Femur (tissue), 1 donor: Measurements from ENCODE around the gene ZFYVE28.

ENCODE experiments used
- DNase-seq: peaks from one replicate; pipeline ENCODE4 v3.0.0-alpha.2; 2017

Gene ZFYVE28

DNA sequence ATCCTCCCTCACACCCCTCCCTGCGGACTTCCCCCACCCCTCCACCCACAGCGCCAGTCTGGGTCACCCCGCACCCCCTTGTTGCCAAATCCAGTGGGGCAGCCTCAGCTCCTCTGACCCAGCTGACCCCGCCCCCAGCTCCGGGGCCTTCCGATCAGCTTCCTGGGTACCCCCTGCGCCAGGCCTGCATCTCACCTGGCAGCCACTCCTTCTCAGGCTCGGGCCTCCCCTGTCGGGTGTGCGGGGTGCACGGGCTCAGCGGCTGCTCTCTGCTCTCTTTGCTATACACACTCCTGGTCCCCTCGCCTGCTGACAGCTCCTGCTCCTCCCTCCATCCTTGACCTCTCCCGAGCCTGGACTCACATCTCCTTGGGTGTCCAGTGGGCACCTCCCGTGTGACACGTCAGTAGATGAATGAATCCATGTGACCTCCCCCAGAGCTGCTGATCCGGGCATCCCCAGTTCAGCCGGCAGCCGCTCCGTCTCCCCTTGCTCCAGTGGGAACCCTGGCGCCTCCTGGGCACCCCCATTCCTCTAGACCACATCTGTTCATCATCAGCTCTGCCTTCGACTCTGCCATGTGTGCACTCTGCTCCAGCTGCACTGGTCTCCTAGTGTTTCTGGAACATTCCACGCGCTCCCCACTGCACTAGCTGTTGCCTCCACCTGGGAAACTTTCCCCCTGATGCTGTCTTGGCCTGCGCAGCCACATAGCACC lies 10.2 kb upstream of the ZFYVE28 start:
- no peak for DNase-seq

DNA sequence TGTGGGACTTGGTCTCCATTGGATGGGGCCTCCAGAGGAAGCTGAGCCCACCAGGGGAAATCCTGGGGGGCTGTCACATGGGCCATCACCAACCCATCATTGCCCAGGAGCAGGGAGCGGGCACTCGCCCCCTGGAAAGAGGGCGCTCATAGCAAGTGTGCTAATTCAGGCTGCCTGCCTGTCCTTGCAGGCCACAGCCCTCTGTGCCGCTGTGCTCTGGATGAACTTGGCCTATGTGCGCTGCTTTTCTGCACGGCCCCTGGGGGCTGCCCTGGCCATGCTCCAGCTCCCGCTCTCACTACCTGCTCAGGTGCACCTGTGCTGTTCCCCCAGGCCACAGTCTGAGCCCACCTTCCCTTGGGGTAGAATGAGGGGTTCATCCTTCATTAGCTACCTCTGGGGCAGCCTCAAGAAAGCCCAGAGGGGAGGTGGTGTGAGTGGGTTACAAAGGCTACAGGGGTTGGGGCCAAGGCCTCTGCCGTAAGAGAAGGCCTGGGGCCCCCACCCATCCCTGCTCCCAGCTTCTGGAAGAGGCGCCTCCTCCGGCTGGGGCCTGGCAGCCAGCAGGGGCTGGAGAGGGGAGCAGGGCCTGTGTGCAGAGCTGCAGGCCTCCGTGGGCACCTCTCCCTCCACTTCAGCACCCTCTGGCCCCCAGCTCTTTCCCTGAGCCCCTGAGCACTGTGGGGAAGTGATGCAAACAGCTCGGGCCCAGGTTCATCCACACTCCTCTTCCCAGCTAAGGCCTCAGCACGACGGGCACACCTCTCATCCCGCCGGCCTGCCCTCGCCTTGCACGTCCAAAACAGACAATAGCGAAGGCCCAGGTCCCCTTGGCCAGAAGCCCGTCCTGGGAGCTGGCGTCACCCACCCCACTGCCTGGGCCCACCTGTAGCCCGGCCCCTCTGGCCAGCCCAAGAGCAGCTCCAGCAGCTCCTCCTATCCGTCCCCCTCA lies 9.2 kb upstream of the ZFYVE28 start:
- no peak for DNase-seq

DNA sequence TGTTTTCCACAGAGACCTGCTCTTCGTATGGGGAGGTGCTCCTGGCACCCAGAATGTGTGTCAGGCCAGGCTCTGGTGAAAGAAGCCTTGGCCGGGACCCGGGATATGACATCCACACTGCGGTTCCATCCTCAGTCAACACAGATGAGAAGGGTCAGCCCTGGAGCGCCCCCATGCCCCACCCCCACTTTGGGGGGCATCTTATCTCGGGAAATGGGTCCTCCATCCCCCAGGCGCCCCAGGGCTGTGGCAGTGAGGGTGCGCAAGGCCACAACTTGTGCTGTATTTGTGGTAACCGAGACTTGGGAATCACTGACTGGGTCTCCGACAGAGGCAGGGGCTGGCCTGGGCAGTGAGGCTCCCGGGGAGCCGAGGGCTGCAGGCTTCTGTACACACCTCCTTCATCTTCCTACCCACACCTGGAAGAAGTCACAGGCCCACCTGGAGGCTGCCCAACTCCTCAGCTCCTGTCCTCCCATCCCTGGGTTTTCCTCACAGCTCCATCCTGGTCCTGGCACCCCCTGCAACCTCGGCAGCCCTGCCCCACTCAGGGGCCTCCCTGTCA lies 8.3 kb upstream of the ZFYVE28 start:
- DNase-seq = no peak

DNA sequence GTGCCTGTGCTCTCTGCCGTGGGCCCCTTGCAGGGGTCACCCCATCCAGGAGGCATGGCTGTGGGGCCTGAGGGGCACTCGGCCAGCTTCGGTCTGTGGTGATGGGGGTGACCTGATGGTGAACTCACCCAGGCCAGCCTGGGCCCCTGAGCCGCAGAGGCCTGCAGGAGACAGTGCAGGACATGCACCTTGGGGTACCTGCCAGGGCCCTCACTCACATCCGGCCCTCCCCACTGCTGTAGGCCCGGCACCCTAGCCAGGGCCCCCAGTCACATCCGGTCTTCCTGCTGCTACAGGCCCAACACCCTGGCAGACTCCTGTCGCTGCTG lies 7.6 kb upstream of the ZFYVE28 start:
- no peak for DNase-seq

DNA sequence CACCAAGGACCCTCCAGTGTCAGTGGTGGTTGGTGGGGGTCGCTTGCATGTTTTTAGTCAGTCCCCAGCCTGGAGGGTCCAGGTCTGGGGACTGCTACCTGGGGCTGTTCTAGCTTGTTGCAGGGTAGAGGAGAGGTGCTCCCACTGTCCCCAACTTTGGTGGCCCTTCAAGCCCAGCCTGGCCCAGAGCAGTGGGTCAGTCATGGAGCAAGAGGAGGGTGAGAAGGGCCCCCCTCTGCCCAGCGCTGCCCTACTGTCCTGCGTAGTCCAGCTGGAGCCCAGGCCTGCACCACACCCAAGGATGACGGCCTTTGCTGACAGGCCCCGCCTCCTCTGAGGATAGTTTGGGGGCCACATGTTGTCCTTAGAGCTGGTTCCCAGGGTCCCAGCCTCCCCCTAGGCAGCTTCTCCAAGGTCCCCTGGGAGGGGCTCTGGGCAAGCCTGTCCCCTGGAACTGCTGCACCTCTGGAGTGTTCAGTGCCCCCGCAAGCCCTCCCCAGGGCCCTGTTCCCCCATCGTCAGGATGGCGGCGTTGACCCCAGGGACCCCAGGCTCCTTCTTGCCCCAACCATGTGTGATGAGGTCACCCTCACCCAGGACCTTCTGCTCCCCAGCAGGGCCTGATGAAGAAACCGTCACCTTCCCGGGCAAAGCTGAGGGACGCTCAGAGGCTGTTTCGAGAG lies 7.1 kb upstream of the ZFYVE28 start:
- no peak for DNase-seq

DNA sequence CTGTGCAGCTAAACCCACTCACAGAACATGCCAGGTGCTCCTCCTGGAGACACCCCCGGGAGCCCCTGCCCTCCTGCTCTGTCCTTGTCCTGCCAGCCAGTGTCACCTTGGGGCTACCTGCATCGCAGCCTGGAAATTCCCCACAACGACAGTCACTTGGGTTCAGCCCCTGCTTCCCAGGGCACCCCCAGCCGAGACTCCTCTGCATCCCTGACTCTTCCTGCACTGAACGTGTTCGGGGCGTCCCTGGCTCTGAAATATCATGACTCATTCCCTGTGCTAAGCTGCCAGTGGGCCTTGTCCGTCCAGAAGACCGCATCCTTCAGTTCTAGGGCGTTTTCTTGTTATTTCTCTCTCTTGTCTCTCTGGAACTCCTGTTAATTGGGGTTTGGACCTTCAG lies 6.1 kb upstream of the ZFYVE28 start:
- no peak for DNase-seq

DNA sequence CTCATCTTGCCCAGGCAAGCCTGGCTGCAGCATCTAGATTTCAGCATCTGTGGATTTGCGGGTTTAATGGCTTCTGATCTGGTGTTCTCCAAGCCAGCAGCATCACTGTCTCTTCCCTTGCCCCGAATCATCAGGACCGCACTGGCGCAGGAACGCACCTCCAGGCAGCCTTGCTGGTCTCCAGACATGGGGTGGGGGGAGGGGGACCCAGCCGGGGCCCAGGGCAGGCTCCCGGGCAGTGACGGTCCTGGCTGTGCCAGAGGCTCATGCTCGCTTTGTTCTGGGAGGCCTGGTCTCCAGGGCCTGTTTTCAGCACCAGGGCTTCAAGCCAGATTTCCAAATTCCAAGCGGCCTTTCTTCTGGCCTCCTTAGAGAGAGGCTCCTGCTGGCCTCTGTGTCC lies 5.2 kb upstream of the ZFYVE28 start:
- DNase-seq = no peak

DNA sequence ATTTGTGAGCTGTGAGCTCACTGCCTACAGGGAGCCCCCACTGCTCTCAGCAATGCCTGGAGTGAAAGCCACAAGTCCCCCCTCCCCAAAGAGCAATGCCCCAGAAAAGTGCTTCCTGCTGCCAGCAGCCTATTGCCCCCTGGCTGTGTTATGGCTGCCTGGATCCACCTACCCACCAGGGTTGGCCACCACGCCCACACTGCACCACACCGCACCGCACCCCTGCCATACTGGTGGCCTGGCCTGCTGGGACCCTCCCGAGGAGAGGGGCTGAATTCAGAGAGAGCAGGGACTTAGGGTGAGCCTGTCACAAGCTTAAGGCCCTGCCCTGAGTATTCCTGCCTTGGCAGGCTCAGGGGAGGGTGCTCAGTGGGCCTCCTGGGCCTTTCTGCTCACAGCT lies 4.6 kb upstream of the ZFYVE28 start:
- DNase-seq = no peak

DNA sequence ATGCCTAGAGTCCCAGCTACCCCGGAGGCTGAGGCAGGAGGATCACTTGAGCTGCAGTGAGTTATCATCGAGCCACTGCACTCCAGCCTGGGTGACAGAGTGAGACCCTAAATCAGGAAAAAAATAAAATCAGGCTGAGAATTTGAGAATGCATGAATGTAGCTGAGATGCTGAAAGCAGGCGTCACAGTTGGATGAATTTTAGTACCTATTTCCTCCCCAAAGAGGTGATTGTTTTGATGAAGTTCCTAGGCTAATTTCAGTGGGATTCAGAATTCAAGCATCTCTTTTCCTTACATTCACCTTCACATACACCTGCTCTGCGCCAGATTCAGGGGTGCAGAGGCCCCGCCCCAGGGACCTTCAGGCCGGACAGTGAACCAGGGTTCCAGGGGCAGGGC lies 3.5 kb upstream of the ZFYVE28 start:
- no peak for DNase-seq

DNA sequence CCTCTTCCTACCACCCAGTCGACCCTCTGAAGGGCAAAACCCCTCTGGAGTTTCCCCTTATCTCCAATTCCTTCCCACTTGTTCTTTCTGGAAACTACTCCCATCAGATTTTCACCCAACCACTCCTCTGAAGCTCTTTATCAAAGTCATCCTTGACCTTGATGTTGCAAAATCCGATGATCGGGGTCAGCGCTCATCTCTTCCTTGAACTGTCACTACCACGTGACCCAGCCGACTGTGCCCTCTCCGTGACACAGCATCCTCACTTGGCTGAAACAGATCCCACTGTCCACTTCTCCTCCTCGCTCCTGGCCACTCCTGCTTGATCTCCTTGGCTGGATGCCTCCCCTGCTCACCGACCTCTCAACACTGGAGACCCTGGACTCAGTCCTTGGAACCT lies 1.4 kb upstream of the ZFYVE28 start:
- no peak for DNase-seq

DNA sequence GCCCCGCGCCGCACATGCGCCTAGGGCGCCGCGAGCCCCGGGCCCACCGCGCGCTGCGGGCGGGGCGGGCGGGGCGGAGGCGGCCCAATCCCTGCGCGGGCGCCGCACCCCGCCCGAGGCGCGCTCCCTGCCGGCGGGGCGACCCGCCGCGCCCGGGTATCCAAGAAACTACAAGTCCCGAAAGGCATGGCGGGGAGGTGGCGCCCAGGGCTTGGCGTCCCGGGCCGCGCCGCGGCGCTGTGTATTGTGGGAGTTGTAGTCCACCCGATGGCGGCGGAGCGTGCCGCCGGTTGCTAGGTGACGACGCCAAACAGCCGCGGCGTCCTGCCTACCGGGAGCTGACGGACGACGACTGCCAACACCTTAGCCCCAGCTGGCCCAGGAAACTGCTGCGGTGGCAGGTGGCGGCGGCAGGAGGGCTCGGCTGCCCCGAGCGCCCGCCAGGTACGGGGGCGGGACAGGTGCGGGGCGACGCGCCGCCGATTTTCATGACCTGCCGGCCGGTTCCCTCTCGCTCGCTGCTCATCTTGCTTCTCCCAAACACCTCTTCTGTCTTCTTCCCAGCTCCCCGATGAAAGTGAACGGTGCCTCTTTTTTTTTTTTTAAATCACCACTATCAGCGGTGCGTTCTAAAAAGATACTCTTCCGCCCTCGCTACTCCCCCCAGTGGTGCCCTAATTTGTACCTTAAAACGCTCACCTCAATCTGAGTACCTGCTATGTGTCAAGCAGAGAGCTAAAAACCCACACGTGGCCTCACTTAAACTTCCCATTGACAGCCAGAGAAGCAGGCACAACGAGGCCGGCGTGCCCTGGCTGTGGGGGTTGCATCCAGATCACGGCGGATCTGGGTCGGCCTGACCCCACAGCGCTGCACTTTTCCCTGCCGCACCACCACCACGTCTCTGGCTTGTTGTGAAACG lies 466 bp upstream of the ZFYVE28 start, which contains the start of gene CFAP99:
Gene CFAP99, plus strand, starts transcription at position 306 of the 922 bp plus-strand sequence.
- DNase-seq = peak; percentile 96

DNA sequence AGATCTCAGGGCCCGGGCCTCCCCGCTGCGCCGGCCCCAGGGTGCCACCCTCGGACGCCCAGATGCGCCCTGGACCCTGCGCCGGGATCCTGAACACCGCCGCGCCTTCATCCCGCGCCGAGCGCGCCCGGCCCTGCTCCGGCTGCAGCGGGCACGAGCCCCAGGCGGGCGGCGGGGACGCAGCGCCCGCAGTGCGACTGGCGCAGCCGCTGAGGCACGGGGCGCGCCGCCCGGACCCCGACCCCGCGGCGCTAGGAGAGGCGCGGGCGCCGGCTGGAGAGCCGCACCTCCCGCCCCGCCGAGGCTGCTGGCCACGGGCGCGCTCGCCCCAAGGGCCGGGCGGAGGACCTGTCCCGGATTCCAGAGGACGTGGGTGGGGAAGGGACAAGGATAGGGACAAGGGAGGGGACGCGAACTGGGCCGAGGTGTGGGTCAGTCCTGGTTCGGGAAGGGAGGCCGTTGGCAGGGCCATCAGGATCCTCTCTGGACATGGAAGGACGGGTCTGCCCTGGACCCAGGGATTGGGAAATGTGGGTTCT lies 1.1 kb downstream of the ZFYVE28 start:
- DNase-seq = no peak

DNA sequence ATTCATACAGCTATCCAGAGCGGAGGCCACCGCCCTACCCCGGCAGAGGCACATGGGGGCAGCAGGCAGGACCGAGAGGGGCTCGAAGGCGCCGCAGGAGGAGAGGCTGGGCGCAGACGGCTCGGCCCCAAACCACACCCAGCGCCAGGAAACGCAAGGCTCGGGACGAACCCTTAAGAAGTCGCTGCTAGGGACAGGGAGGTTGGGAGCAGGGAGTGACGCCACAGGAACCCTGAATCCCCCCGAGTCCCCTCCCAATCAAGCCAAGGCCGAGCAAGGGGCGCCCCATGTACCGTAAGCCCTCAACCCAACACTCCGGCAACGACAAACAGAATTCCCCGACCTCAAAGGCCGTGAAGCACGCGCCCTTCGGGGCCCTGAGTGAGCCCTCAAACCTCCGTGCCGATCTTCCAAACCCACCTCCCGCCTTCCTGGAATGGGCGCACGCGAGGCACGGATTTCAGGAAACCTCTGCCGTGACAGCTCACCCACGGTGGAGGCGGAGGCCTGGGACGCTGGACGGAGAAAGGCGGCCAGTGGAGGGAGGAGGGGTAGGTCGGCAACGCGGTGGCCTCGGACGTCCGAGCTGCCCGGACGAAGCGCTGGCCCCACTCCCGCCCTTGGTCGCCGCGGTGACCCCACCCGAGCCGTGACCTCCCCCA lies 1.8 kb downstream of the ZFYVE28 start:
- no peak for DNase-seq

DNA sequence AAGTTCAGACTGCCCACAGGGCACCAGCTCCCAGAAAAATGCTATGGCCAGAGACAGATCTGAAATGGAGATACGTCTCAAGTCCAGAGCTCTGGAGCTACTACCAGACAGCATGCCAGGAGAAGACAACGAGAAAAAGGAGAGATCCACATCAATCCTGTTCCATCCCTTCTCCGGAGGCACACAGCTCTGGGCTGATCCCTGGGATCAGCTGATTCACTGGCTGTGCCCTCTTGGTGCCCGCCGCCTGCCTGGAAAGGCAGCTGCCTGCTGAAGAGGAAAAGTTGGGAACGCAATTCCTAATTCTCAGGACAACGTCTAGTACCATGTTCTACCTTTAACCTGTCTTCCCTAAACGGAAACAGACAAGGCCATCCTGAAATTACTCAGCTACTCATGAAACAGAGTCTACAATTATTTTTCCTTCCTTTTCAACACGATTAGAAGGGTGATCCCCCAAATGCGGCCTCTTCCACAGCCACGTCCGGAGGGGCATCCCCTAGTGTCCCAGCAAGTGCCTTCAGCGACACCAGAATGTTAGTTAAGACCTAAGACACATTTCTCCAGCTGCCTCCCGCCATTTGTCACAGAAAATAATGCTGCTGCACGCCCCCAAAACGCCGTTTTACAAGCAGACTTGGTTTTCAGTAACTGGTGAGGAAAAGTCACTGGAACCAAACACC lies 2.4 kb downstream of the ZFYVE28 start:
- DNase-seq = no peak

DNA sequence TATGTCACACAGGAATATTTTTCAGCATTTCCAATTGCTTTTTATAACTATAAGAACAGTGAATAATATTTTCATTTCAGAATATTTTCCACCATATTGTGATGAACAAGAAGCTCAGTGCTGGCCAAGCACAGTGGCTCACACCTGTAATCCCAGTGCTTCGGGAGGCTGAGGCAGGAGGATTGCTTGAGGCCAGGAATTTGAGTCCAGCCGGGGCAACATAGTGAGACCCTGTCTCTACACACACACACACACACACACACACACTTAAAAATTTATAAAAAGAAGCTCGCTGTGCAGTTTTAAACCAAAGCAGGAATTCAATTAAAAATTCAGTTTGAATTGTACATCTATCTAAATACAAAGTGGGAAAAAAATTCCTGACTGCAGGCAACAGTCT lies 3.2 kb downstream of the ZFYVE28 start:
- DNase-seq = no peak

DNA sequence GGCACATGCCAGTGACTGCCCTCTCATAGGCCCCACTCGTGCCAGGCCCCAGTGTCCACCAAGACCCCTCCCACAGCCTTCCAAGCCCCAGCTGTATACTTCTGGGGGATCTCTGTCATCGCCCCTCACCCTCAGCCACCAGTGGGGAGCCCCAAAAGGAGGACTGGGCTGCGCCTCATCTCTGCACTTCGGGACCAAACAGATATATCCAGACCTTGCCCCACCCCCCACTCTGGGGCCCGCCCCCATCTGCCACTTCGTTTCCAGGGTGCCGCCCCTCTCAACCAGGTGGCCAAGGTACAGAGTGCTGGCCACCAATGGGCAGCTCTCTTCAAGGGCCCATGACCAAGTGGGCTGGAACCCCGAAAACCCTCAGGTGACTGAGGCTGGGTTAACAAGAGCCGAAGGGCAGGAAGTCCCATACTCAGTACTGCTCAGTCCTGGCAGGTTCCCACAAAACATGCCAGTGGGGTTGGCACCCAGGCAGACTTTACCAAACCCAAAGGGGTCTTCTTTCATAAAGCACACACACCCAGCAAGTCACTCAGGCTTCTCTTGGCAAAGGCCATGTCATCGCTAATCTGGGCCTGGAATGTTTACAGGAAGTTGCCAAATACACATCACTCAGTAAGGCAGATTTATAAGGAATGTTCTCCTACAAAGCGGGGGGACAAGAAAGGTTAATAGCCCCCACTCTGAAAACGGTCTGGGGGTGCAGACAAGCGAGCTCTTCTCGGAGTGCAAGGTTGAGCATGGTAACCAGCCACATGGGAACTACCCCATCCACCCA lies 4.4 kb downstream of the ZFYVE28 start:
- DNase-seq = no peak

DNA sequence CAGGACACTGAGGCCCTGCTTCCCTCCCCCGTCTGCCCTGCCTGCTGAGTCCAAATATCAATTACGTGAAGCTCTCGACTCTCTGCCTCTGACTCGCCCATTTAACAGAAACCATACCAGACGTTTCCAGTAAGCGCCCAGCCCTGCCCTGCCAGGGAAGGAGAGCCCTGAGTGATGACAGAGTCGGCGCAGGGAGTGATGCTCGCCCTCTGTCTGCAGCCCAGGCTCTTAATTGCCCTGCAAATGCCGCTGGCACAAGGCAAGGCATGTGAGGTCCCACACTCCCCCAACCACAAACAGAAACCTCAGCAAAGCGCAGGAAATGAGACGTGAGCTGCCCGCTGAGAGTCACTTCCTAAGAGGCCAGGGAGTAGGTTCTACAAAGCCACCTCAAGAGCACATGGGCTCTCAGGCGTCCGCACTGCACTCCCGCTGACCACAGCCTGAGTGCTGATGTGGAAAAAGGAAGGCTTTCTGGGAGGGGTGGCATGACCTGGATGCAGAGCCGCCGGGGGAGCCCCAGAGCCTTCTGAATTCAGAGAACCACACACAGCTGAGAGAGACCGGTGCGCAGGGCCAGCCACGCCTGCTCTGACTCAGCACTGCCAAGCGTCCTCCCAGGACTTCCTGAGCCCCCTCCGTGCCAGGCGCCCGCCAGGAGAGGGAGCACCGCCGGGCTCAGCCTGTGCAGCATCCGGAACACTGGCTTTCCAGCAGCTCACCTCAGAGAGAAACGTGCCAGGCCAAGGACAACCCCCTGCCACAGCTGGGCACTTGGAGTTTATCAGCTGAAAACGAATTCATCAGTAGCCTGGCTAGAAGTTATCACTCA lies 5.3 kb downstream of the ZFYVE28 start:
- DNase-seq = peak; percentile 86

DNA sequence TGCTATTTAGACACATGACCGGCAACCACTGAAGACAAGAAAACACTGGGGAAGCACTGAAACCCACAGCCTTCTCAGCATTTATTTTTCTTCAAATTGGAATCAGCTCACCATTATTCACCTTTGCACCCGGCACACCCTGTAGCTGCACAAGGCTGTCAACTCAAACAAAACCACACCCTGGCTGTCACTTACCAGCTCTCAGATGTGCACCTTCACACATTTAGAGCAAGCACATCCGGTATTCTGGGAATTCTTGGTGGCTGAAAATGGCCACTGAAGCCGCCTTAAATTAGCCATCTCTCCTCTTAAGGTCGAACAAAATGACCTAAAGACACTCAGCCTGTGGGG lies 5.9 kb downstream of the ZFYVE28 start:
- no peak for DNase-seq
